ENCODE results near the gene BRD3OS.

- TF ChIP-seq EZH2 (IDR thresholded peaks at IDR 0.05; ENCODE audit: borderline replicate concordance, low read depth, low read length, poor library complexity, severe bottlenecking) = no peak
- no peak for TF ChIP-seq CTCF (conservative IDR thresholded peaks at IDR 0.05; ENCODE audit: low read depth, low read length)
Observed at GRCh38 chr9:134007150-134007549, 18.1 kb upstream of the BRD3OS start.
